HG03439 (cell line): ENCODE measurements around the gene LLGL2.
"Not testable (repeated sequence)": the region's sequence is repeated elsewhere in the genome, so short reads cannot be mapped to it uniquely, and the experiment has no call there.

Experiments used
- ATAC-seq: cut with Tn5 transposase; IDR thresholded peaks from one replicate; pipeline ENCODE4 v1.9.1; 2021; ENCODE audit warnings: mild to moderate bottlenecking, moderate library complexity; ENCODE audit not compliant: unreplicated experiment

LLGL2 gene

DNA sequence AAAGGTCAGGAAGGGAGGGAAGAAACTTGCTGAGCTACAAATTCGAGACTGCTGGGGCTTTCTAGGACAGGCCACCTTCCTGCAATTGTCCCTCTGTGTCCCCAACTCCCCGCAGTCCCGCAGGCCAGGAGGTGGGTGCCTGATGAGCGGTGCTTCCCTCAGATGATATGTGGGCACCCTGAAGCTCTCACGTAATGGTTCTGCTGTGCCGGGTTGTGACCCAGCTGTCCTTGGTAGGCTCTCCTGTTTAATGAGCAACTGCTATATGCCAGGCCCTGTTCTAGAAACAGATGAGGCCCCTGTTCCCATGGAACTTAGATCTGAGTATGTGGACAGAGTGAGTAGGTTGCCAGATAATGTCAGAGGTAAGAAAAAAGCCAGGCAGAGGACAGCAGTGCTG, 40.1 kb downstream of the LLGL2 start:
- ATAC-seq, result no peak

- no peak for ATAC-seq
Observed at GRCh38 chr17:75566416-75566815, 40.9 kb downstream of the LLGL2 start.

DNA sequence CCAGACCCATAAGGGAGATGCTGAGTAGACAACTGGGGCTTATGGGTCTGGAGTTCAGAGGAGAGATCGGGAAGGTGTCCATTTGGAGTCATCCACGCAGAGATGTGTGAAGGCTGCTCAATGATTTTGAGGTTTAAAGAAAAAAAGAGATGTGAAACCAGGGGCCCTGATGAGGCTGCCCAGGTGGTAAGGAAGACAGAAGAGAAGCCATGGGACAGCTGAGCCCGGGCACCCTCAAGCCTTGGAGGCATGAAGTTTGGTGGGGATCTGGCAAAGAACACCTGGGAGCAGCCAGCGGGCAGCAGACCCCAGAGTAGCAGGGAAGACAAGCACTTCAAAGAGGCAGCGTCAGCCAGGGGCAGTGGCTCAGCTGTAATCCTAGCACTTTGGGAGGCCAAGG, 41.3 kb downstream of the LLGL2 start:
- ATAC-seq, result no peak

DNA sequence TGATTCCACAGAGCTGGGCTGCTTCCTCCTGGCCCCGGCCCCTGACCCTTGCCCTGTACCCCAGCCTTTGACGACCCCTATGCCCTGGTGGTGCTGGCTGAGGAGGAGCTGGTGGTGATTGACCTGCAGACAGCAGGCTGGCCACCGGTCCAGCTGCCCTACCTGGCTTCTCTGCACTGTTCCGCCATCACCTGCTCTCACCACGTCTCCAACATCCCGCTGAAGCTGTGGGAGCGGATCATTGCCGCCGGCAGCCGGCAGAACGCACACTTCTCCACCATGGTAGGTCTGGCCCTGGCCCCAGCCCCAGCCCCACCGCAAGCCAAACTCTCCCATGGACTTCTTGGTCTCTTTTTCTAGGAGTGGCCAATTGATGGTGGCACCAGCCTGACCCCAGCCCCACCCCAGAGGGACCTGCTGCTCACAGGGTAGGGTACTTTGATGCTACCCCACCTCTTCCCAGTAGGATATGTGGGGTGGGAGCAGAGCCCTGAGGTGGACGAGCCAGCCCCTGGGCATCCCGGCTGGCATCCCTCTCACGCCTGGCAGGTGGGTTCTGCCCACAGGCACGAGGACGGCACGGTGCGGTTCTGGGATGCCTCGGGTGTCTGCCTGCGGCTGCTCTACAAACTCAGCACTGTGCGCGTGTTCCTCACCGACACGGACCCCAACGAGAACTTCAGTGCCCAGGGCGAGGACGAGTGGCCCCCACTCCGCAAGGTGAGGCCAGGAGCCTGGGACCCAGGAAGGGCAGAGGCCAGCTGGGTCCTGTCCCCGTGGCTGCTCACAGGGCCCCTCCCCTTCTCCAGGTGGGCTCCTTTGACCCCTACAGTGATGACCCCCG, 43.1 kb downstream of the LLGL2 start:
- no peak for ATAC-seq

DNA sequence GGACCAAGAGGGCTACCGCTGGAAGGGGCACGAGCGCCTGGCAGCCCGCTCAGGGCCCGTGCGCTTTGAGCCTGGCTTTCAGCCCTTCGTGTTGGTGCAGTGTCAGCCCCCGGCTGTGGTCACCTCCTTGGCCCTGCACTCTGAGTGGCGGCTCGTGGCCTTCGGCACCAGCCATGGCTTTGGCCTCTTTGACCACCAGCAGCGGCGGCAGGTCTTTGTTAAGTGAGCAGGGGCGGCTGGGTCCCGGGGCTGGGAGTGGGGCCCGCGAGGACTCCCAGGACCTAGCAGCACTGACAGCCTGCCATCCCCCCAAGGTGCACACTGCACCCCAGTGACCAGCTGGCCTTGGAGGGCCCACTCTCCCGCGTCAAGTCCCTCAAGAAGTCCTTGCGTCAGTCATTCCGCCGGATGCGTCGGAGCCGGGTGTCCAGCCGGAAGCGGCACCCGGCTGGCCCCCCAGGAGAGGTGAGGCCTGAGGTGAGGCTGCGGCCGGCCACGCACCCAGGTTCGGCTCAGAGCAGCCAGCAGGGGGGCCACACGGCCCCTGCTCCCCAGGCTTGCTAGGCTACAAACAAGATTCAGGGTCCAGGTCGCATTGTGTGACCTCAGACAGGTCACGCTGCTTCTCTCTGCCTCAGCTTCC, 44.7 kb downstream of the LLGL2 start:
- ATAC-seq, result no peak

DNA sequence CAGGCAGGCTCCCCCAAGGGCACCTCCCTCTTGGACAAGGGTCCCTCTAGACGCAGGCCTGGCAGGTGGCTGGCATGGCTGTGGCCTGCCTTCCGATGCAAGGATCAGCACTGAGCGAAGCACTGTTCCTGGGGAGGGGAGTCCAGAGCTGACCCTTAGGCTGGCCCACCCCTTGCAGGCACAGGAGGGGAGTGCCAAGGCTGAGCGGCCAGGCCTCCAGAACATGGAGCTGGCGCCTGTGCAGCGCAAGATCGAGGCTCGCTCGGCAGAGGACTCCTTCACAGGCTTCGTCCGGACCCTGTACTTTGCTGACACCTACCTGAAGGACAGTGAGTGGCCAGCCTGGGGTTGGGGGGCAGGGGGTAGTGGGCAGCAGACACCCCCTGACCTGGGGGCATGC, 45.3 kb downstream of the LLGL2 start:
- ATAC-seq, result no peak

DNA sequence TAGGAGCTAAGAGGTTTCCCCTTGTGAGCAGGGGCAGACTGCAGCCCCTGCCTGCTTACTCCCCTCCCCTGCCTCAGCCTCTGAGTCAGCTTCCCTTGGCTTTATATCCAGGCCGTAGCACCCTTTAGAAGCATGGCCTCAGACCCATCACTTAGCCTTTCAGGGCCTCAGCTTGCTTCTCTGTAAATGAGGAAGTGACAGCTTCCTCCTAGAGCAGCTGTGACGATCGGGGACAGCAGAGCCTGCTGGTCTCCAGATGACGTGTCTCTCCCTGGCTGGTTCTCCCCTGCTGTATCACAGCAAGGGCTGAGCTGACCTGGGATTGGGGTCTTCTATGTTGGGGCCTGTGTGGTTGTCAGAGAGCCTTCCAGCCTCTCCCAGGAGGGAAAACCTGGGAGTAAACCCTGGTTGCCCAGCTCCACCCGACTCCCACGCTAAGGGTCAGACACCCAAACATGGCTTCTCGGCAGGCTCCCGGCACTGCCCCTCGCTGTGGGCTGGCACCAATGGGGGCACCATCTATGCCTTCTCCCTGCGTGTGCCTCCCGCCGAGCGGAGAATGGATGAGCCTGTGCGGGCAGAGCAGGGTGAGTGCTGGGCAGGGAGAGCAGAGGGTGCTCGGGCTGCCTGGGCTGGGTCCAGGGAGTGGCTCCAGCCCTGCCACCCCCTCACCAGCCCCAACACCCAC, 45.8 kb downstream of the LLGL2 start:
- ATAC-seq, result no peak

DNA sequence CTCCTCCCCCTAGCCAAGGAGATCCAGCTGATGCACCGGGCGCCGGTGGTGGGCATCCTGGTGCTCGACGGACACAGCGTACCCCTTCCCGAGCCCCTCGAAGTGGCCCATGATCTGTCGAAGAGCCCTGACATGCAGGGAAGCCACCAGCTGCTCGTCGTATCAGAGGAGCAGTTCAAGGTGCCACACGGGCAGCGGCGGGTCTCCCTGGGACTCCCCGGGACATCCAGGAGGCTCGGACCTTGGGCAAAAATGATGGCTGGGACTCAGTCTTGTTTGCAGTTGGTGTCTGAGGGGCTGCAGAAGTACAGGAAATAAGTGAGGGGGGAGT, 46.4 kb downstream of the LLGL2 start:
- no peak for ATAC-seq

DNA sequence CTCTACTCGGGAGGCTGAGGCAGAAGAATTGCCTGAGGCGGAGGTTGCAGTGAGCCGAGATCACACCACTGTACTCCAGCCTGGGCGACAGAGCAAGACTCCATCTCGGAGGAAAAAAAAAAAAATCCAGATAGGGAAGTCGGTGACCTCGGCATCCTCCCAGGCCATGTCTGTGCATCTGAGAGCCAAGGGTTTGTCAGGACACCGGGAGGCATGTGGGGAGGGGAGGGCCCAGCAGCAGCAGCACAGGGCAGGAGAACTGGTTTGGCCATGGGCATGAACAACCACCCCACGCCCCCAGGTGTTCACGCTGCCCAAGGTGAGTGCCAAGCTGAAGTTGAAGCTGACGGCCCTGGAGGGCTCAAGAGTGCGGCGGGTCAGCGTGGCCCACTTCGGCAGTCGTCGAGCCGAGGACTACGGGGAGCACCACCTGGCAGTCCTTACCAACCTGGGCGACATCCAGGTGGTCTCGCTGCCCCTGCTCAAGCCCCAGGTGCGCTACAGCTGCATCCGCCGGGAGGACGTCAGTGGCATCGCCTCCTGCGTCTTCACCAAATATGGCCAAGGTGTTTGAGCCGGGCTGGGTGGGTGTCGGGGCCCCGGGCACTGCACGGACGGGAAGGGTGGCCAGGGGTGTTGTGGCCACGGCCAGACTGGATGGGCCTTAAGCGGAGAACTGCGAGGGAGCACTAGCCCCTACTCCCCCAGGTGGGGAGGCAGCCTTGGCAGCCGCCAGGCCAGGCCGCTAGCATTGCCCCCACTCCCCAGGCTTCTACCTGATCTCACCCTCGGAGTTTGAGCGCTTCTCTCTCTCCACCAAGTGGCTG, 47.4 kb downstream of the LLGL2 start:
- no peak for ATAC-seq

GRCh38 chr17:75573540-75573957, 48.1 kb downstream of the LLGL2 start:
- no peak for ATAC-seq

- ATAC-seq, result no peak
Observed at GRCh38 chr17:75573994-75574393, 48.5 kb downstream of the LLGL2 start.

- no peak for ATAC-seq
Observed at GRCh38 chr17:75574404-75575036, 49.0 kb downstream of the LLGL2 start.

DNA sequence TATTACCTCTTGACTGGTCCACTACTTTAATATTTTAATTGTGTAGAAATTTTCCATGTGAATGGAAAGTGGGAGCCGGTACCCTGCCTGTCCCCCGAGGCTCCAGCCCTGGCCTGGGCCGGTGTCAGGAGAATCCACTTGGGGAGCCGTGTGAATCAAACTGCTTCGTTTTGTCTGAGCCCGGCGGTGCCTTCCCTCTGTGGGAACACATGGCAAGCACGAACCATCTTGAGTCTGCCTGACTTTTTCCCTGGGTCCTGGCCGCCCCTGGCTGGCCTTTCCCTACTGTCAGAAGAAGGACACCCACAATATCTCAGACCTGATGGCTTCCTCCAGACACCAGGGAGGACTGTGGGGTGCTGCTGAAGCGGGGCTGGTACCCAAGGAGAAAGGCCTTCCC, 49.7 kb downstream of the LLGL2 start:
- ATAC-seq, result no peak

DNA sequence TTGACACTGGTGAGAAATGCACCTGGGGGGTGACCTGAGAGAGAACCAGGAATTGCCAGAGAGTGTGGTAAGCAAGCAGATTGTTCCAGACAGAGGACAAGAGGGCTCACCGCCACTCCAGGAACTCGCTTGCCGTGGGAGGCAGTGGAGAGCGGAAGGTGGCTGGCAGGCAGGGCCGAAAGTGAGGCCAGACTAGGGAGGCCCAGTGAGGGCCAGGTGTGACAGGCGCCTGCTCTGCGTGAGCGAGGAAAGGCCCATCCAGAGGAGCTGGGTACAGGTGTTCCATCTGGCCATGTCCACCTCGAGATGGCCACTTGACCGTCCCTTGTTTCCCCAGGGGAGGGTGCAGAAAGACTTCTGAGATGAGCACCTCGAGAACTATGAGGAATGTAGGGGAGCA, 50.2 kb downstream of the LLGL2 start:
- ATAC-seq, result no peak

DNA sequence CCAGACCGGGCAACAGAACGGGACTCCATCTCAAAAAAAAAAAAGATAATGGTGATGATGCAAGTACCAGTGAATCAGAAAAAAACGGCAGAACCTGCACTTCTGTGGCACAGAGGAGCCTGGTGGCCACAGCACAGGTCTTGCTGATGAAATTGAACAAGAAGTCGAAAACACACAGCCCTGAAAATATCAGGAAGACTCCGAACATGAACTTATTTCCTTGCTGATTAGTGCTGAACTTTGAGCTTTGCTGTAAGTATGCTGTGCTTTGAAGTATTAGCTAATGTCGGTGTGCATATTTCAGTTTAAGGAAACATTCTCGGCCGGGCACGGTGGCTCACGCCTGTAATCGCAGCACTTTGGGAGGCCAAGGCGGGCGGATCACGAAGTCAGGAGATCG, 51.2 kb downstream of the LLGL2 start:
- no peak for ATAC-seq

DNA sequence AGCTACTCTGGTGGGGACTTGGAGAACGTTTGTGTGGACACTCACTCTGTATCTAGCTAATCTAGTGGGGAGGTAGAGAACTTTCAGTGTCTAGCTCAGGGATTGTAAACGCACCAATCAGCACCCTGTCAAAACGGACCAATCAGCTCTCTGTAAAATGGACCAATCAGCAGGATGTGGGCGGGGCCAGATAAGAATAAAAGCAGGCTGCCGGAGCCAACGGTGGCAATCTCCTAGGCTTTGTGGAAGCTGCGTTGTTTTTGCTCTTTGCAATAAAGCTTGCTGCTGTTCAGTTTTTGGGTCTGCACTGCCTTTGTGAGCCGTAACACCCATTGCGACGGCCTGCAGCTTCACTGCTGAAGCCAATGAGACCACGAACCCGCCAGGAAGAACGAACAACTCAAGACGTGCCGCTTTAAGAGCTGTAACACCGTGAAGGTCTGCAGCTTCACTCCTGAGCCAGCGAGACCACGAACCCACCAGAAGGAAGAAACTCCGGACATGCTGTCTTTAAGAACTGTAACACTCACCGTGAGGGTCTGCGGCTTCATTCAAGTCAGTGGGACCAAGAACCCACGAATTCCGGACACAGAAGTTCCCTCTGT, 55.7 kb downstream of the LLGL2 start:
- not testable (repeated sequence) for ATAC-seq

GRCh38 chr17:75583197-75583596, 57.7 kb downstream of the LLGL2 start:
- ATAC-seq, result not testable (repeated sequence)

DNA sequence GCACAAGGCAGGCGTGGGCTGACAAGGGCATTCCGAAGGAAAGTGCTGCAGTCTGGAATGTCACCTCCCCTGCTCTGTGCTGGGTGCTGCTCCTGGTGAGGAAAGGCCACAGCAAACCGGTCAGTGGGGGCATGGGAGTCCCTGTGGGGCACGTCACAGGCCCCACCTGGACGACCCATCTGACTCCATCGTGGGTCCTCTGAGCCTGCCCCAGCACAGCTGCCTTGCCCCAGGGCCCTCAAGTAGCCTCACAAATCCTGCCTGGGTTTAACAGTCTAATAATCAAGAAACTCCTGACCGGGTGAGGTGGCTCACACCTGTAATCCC, 59.3 kb downstream of the LLGL2 start:
- ATAC-seq, result no peak

- no peak for ATAC-seq
Observed at GRCh38 chr17:75587675-75588595, 62.4 kb downstream of the LLGL2 start, which contains the start of gene MYO15B. Gene MYO15B, plus strand, starts transcription at chr17:75587800. Its CDS starts 258 bp downstream, at chr17:75588058.
